ENCODE data around the gene RBL2.

The RBL2 gene

DNA sequence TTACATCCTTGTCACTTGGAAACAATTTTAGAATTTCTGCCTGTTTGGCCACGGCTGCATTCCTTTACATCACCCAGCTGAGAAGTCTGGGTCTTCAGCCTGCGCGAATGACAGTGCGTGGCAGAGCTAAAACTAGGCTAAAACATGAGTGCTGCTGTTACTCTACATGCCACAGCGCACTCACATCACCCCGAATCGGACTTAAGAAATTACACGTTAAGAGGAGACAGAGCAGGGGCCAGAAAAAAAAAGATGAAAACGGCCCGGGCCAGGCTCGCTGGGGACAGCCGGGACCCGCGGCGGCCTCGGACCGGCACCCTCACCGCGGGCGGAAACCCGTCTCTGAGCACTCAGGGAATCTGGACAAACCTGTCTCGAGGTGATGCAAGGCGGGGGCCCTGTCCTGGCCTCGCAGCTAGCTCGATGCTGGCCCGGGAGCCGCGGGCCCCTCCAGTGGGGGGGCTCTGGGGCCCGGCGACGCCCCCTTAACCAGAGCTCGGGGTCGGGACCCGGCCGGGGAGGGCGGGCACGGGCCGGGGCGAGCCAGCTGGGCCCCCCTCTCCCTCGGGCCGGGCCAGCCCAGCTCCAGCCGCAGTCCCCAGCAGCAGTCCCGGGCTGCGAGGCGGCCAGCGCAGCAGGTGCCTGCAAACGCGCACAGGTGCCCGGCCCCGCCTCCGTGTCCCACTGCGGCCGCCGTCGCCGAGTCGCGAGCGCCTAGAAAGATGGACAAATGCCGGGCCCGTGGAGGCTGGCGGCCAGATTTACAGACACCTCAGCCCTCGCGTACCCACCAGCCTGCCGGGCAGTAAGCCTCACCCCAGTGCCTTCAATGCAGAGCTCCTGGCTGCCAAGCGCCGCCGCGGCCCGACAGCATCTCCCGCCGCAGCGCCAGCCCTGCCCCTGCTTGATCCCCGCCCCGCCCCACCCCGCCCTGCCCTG lies 68.3 kb downstream of the RBL2 start, which contains the start of gene AKTIP:
Gene AKTIP (minus strand): TSS at position 879 of the 939 bp plus-strand sequence. CDS start 2,950 bp downstream, outside the sequence.
- H3K27me3 ChIP-seq (ENCODE audit: control insufficient read depth in 1 of 2, insufficient read depth in 2 of 2, low read length in 2 of 2), result no peaks in the 10 kb centered on the region
- H3K27ac ChIP-seq (ENCODE audit: low read depth, low read length), result peak within 1 kb of the TSS; percentile 97
- no peaks in the 10 kb centered on the region for H3K9me3 ChIP-seq (ENCODE audit: control insufficient read depth in 1 of 2, low read length in 2 of 2)
- H3K4me1 ChIP-seq (ENCODE audit: control insufficient read depth in 1 of 2, insufficient read depth in 2 of 2, low read length in 2 of 2), result peaks cover 32 to 34% of the 10 kb centered on the region in 2 donors
- peak within 1 kb of the TSS; percentile 86 for H3K4me3 ChIP-seq (ENCODE audit: low read depth in 1 of 2, low read length in 2 of 2)
- H3K36me3 ChIP-seq (ENCODE audit: control insufficient read depth in 1 of 2, insufficient read depth in 2 of 2, low read length in 2 of 2), result peaks cover 10 to 14% of the 10 kb centered on the region in 2 donors
- H3K9ac ChIP-seq (ENCODE audit: low read depth in 1 of 2, low read length in 2 of 2), result peak within 1 kb of the TSS; percentile 53 to 75

DNA sequence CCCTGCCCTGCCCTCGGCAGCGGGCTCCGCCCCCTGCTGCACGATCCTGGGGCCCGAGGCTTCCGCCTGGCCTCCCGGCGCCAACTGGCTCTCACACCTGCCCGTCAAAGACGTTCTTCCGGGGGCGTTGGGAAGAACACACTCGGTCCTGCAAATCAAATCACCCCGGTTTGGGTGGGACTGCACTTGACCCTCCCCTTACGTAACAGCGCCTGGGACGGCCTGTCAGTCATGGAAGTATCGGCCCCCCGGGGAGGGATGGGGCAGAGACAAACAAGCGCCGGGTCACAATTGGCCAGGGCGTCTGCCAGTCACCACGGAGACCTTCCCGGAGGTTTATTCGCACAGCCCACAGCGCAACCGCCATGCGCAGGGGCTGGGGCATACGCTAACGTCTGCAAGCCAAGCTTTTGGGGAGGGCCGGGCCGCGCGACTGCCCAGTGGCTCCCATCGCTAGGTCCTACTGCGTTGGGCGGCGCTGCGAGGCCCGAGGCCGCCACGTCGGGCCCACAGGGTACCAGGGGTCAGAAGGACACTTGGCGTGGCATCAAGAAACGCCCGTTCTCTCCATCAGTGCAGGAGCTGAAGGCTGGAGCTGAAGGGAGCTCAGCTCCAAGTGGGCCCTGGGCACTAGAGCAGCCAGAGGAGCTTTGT lies 69.1 kb downstream of the RBL2 start:
- H3K36me3 ChIP-seq (ENCODE audit: control insufficient read depth in 1 of 2, insufficient read depth in 2 of 2, low read length in 2 of 2), result peaks cover 4 to 7% of the 10 kb centered on the region in 2 donors
- H3K27me3 ChIP-seq (ENCODE audit: control insufficient read depth in 1 of 2, insufficient read depth in 2 of 2, low read length in 2 of 2), result no peaks in the 10 kb centered on the region
- no peaks in the 10 kb centered on the region for H3K9me3 ChIP-seq (ENCODE audit: control insufficient read depth in 1 of 2, low read length in 2 of 2)
- peak overlapping the region; percentile 97 for H3K27ac ChIP-seq (ENCODE audit: low read depth, low read length)
- H3K4me1 ChIP-seq (ENCODE audit: control insufficient read depth in 1 of 2, insufficient read depth in 2 of 2, low read length in 2 of 2), result peaks cover 32 to 34% of the 10 kb centered on the region in 2 donors
- peak overlapping the region; percentile 53 to 57 for H3K9ac ChIP-seq (ENCODE audit: low read depth in 1 of 2, low read length in 2 of 2)
- peak overlapping the region; percentile 63 to 86 for H3K4me3 ChIP-seq (ENCODE audit: low read depth in 1 of 2, low read length in 2 of 2)

- Histone ChIP-seq H3K27ac (ENCODE audit: low read depth, low read length) (peak overlapping the region; percentile 97), H3K4me3 (ENCODE audit: low read depth in 1 of 2, low read length in 2 of 2) (peak overlapping the region; percentile 63 to 68), H3K9me3 (ENCODE audit: control insufficient read depth in 1 of 2, low read length in 2 of 2) (no peaks in the 10 kb centered on the region), H3K9ac (ENCODE audit: low read depth in 1 of 2, low read length in 2 of 2) (peak overlapping the region; percentile 53 to 57), H3K4me1 (ENCODE audit: control insufficient read depth in 1 of 2, insufficient read depth in 2 of 2, low read length in 2 of 2) (peaks cover 27 to 28% of the 10 kb centered on the region in 2 donors), H3K36me3 (ENCODE audit: control insufficient read depth in 1 of 2, insufficient read depth in 2 of 2, low read length in 2 of 2) (peaks cover 0 to 4% of the 10 kb centered on the region in 2 donors), H3K27me3 (ENCODE audit: control insufficient read depth in 1 of 2, insufficient read depth in 2 of 2, low read length in 2 of 2) (no peaks in the 10 kb centered on the region)
These were observed 69.9 kb downstream of the RBL2 start for GRCh38 chr16:53503991-53504663.

- peak overlapping the region; percentile 22 to 68 for H3K4me3 ChIP-seq (ENCODE audit: low read depth in 1 of 2, low read length in 2 of 2)
- peaks cover 0 to 3% of the 10 kb centered on the region in 2 donors for H3K36me3 ChIP-seq (ENCODE audit: control insufficient read depth in 1 of 2, insufficient read depth in 2 of 2, low read length in 2 of 2)
- H3K27ac ChIP-seq (ENCODE audit: low read depth, low read length), result peak overlapping the region; percentile 97
- peaks cover 26 to 27% of the 10 kb centered on the region in 2 donors for H3K4me1 ChIP-seq (ENCODE audit: control insufficient read depth in 1 of 2, insufficient read depth in 2 of 2, low read length in 2 of 2)
- no peaks in the 10 kb centered on the region for H3K9me3 ChIP-seq (ENCODE audit: control insufficient read depth in 1 of 2, low read length in 2 of 2)
- peak overlapping the region in 1 of 2 donors; percentile 53 for H3K9ac ChIP-seq (ENCODE audit: low read depth in 1 of 2, low read length in 2 of 2)
- no peaks in the 10 kb centered on the region for H3K27me3 ChIP-seq (ENCODE audit: control insufficient read depth in 1 of 2, insufficient read depth in 2 of 2, low read length in 2 of 2)
These were observed 70.4 kb downstream of the RBL2 start for GRCh38 chr16:53504665-53505064.

GRCh38 chr16:53506254-53506653 lies 72.0 kb downstream of the RBL2 start:
- Histone ChIP-seq H3K4me3 (ENCODE audit: low read depth in 1 of 2, low read length in 2 of 2) (no peak overlapping the region), H3K9me3 (ENCODE audit: control insufficient read depth in 1 of 2, low read length in 2 of 2) (no peaks in the 10 kb centered on the region), H3K27ac (ENCODE audit: low read depth, low read length) (no peak overlapping the region), H3K9ac (ENCODE audit: low read depth in 1 of 2, low read length in 2 of 2) (no peak overlapping the region), H3K36me3 (ENCODE audit: control insufficient read depth in 1 of 2, insufficient read depth in 2 of 2, low read length in 2 of 2) (no peaks in the 10 kb centered on the region), H3K27me3 (ENCODE audit: control insufficient read depth in 1 of 2, insufficient read depth in 2 of 2, low read length in 2 of 2) (no peaks in the 10 kb centered on the region), H3K4me1 (ENCODE audit: control insufficient read depth in 1 of 2, insufficient read depth in 2 of 2, low read length in 2 of 2) (peaks cover 24 to 28% of the 10 kb centered on the region in 2 donors)

DNA sequence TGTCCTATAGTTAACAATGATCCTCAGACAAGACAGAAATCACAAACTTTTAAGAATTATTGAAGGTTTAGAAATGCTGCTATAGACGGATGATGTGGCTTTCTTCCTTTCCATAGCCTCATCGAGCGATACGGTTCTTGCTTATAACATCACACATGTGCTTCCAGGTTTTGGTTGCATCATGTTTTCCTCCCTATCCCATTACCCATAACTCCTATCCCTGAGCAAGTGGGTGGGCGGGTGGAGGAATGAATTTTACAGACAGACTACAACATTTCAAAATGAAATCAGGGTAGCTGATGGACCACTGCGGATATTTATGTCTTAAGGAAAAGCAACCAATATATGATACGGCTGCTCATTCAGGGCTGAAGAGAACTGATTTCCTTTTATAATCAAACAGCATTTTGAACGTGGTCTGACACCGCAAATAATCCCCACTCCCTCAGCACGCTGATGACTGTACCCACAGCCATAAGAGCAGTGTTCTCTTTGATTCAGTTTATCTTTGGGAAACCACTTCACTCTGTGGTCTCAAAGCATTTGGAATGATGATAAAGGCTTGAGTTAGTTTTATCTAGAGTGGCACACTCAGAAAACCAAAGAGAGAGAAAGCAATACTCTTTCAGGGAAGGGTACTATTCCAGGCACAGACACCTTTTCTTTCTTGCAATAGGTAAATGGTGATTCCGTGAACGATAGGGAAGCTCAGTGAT lies 73.4 kb downstream of the RBL2 start:
- Histone ChIP-seq H3K4me1 (ENCODE audit: control insufficient read depth in 1 of 2, insufficient read depth in 2 of 2, low read length in 2 of 2) (peaks cover 15 to 18% of the 10 kb centered on the region in 2 donors), H3K27me3 (ENCODE audit: control insufficient read depth in 1 of 2, insufficient read depth in 2 of 2, low read length in 2 of 2) (no peaks in the 10 kb centered on the region), H3K27ac (ENCODE audit: low read depth, low read length) (no peak overlapping the region), H3K9ac (ENCODE audit: low read depth in 1 of 2, low read length in 2 of 2) (no peak overlapping the region), H3K9me3 (ENCODE audit: control insufficient read depth in 1 of 2, low read length in 2 of 2) (no peaks in the 10 kb centered on the region), H3K4me3 (ENCODE audit: low read depth in 1 of 2, low read length in 2 of 2) (no peak overlapping the region), H3K36me3 (ENCODE audit: control insufficient read depth in 1 of 2, insufficient read depth in 2 of 2, low read length in 2 of 2) (no peaks in the 10 kb centered on the region)

DNA sequence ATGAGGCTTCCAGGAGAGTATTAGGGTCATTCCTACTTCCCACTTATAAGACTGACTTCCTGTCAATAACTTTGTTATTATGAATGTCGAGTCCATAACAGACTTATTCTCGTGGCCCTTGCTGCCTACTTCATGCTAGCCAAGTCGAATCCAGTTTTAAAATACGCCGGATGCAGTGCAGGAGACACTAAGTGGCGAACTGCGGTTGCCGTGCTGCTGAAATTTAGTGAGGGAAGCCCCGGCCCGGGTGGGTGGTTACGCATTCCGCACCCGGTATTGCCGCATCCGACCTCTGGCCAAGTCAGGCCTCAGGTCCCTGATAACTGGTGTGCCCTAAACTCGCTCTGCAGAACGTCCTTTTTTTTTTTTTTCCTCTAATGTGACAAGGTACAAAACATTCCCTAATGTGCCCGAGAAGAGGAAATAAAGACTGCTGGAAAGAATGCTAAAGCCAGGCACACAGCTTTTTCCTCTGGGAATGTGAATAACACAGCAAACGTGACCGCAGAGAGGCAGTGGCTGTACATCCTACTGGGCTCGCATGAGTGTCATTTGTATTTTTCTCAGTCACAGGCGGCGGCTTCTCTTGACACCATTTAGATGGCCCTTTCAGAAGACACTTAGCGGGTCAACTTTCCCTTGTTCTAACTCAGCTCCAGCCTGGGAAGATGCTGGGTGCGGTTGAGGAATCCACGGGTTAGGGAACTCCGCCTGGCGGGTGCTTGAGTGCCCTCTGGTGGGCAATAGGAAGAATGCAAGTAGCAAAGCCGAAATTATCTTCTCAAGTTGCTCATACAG lies 75.8 kb downstream of the RBL2 start:
- no peaks in the 10 kb centered on the region for H3K27me3 ChIP-seq (ENCODE audit: control insufficient read depth in 1 of 2, insufficient read depth in 2 of 2, low read length in 2 of 2)
- H3K9me3 ChIP-seq (ENCODE audit: control insufficient read depth in 1 of 2, low read length in 2 of 2), result no peaks in the 10 kb centered on the region
- no peak overlapping the region for H3K27ac ChIP-seq (ENCODE audit: low read depth, low read length)
- peak overlapping the region in 1 of 2 donors; percentile 32 for H3K4me3 ChIP-seq (ENCODE audit: low read depth in 1 of 2, low read length in 2 of 2)
- peaks cover 5 to 6% of the 10 kb centered on the region in 2 donors for H3K4me1 ChIP-seq (ENCODE audit: control insufficient read depth in 1 of 2, insufficient read depth in 2 of 2, low read length in 2 of 2)
- H3K36me3 ChIP-seq (ENCODE audit: control insufficient read depth in 1 of 2, insufficient read depth in 2 of 2, low read length in 2 of 2), result no peaks in the 10 kb centered on the region
- no peak overlapping the region for H3K9ac ChIP-seq (ENCODE audit: low read depth in 1 of 2, low read length in 2 of 2)

DNA sequence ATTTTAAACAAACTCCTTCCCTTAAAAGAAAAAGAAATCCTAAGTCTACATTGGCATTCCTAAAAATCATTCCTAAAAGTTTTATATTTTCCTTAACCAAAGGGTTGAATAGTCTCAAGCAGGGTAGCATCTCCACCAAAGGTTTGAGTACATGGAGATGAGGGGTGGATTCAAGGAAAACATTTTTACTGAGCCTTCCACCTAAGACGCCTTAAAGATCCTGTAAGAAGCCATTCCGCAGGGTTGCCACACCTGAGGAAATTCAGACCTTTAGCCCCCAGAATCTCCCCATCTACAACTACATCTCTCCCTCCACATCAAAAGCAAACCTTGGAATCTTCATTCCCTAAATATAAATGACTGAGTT lies 76.4 kb downstream of the RBL2 start:
- no peaks in the 10 kb centered on the region for H3K27me3 ChIP-seq (ENCODE audit: control insufficient read depth in 1 of 2, insufficient read depth in 2 of 2, low read length in 2 of 2)
- no peak overlapping the region for H3K9ac ChIP-seq (ENCODE audit: low read depth in 1 of 2, low read length in 2 of 2)
- no peak overlapping the region for H3K27ac ChIP-seq (ENCODE audit: low read depth, low read length)
- H3K4me3 ChIP-seq (ENCODE audit: low read depth in 1 of 2, low read length in 2 of 2), result no peak overlapping the region
- peaks cover 5 to 6% of the 10 kb centered on the region in 2 donors for H3K4me1 ChIP-seq (ENCODE audit: control insufficient read depth in 1 of 2, insufficient read depth in 2 of 2, low read length in 2 of 2)
- H3K9me3 ChIP-seq (ENCODE audit: control insufficient read depth in 1 of 2, low read length in 2 of 2), result no peaks in the 10 kb centered on the region
- no peaks in the 10 kb centered on the region for H3K36me3 ChIP-seq (ENCODE audit: control insufficient read depth in 1 of 2, insufficient read depth in 2 of 2, low read length in 2 of 2)

GRCh38 chr16:53511084-53511402 lies 76.8 kb downstream of the RBL2 start:
- Histone ChIP-seq H3K27me3 (ENCODE audit: control insufficient read depth in 1 of 2, insufficient read depth in 2 of 2, low read length in 2 of 2) (no peaks in the 10 kb centered on the region), H3K4me3 (ENCODE audit: low read depth in 1 of 2, low read length in 2 of 2) (no peak overlapping the region), H3K9ac (ENCODE audit: low read depth in 1 of 2, low read length in 2 of 2) (no peak overlapping the region), H3K36me3 (ENCODE audit: control insufficient read depth in 1 of 2, insufficient read depth in 2 of 2, low read length in 2 of 2) (no peaks in the 10 kb centered on the region), H3K9me3 (ENCODE audit: control insufficient read depth in 1 of 2, low read length in 2 of 2) (no peaks in the 10 kb centered on the region), H3K27ac (ENCODE audit: low read depth, low read length) (no peak overlapping the region), H3K4me1 (ENCODE audit: control insufficient read depth in 1 of 2, insufficient read depth in 2 of 2, low read length in 2 of 2) (peaks cover 5 to 6% of the 10 kb centered on the region in 2 donors)

Measured in duodenal mucosa (tissue), 2 donors.